NCI-H446 (cell line): ENCODE data around the gene REV1.
"Not testable (repeated sequence)": the region's sequence is repeated elsewhere in the genome, so short reads cannot be mapped to it uniquely, and the experiment has no call there.

ENCODE experiments used
- DNase-seq, 2 experiments: peaks; one replicate each; lab custom pipeline; 2025; lab: John Stamatoyannopoulos, UW

The REV1 gene

DNA sequence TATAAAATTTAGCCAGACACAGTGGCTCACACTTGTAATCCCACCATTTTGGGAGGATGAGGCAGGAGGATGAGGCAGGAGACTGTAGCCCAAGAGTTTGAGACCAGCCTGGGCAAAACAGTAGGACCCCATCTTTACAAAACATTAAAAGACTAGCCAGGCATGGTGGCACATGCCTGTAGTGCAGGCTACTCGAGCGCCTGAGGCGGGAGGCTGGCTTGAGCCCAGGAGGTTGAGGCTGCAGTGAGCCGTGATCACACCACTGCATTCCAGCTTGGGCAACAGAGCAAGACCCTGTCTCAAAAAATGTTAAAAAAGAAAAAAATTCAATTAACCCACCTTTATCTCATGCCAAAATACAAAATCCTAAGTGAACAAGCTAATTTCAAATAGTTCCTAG, 4.0 kb downstream of the REV1 start:
- no peak for DNase-seq

DNA sequence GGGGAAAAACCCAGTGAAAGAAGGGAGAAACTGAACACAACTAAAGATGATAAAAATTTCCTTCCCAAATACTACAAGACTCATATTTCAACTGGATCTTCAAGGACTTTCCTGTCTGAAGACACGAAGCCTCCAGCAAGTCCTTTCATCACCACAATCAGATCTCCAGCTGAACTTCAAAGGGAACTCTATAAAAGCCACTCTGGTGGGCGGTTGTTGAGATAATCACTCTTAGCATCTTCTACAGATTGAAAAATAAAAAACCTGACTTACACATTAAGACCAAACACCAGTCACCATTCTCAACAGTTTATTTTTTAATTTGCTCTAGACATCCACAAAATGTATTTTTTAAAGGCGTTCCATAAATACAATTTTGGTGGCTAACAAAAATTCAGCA, 4.4 kb downstream of the REV1 start:
- no peak for DNase-seq

DNA sequence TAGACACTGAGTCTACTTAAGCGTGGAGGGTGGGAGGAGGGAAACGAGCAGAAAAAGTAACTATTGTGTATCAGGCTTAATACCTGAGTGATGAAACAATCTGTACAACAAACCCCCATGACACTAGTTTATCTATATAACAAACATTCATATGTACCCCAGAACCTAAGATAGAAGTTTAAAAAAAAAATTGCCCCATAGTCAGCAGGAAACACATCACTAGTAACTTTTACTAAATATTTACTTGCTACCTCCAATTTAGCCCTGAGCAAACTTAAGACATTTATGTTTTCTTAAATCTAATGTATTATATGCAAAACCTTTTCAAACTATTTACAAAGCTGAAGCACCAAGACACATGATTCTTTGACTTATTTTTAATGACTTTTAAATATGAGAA, 5.6 kb downstream of the REV1 start:
- no peak for DNase-seq

DNA sequence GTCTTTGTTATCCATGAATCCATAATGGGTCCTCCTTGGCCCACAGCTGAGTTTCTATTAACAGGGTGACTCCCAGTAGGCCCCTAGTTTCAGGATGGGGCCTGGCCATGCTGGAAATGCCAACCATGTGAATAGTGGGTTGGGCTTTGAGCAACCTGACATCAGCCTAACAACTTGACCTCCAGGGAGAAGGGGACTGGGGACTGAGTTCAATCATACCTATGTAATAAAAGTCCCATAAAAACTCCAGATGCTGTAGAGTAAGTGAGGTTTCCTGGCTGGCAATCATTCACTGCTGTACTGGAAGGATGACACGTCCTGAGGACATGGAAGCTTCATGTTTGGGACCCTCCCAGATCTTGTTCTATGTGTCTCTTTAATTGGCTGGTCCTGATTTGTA, 7.9 kb downstream of the REV1 start:
- DNase-seq: no peak

DNA sequence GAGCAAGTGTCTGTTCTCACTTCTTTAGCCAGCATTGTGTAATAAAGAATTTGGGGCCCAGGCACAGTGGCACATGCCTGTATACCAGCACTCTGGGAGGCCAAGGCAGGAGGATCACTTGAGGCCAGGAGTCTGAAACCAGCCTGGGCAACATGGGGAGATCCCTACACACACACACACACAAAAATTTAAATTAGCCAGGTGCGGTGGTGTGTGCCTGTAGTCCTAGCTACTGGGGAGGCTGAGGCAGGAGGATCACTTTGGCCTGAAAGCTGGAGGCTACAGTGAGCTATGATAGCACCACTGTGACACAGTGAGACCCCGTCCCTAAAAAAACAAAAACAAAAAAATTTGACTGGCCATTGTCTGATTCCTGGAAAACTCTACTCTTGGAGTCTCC, 8.3 kb downstream of the REV1 start:
- no peak for DNase-seq

DNA sequence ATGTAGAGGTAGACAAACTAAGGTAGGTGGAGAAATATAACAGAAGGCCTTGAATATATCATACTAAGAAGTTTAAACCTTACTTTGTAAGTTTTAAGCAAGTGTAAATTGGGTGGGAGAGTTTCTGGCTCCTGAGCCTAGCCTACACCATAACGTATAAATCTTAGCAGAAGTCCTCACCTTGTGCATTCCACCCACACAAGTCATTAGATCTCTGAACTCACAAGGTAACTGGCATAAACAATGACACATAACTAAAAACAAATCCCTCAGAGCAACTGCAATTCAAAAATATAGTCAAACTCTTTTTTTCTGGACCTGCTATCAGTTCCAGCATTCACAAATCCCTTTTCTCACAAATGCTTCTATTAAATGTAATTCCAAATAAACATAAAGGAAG, 9.4 kb downstream of the REV1 start:
- DNase-seq: no peak

DNA sequence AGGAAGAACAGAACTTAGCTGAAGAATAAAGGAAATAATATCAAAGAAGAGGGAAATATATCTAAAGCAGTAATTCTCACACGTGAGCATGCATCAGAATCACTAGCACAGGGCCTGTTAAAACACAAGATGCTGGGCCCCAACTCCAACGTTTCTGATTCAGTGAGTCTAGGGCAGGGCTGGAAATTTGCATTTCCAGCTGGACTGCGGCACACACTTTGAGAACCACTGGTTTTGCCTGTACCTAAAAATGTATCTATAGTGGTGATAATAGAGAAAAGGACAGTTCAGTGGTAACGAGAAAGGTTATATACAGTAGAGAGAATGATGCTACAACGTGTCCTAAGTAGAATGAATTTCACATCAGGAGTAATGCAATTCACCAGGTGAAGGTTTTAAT, 11.2 kb downstream of the REV1 start:
- DNase-seq: no peak

DNA sequence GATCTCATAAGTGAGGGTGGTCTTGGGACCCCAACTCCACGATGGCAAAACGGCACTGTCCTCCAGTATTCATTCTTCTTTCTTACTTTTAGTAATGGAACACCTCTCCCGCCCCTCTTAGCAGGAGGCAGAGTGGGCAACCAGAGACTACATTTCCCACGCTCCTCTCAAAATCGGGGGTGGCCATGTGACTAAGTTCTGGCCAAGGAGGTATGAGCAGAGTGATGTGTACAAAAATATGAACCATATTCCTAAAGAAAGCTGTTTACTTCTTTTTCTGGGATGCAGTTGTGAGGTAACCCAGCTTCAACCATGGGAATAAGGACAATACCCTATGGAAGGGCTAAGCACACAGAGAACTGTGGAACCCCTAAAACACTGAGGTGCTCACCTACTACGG, 12.8 kb downstream of the REV1 start:
- no peak for DNase-seq

DNA sequence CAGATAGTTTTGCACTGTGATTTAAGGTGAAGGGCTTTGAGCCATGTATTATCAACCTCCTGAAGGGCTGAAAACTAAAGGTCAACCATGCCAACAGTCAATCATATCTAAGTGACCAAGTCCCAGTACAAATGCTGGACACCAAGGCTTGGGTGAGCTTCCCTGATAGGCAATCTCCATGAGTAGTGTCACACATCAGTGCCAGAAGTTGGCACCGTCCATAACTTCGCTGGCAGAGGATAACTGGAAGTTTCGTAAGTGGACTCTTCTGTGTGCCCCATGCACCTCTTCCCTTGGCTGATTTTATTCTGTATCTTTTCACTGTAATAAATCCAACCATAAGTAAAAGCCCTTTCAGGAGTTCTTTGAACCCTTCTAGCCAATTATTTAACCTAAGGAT, 13.2 kb downstream of the REV1 start:
- no peak for DNase-seq

DNA sequence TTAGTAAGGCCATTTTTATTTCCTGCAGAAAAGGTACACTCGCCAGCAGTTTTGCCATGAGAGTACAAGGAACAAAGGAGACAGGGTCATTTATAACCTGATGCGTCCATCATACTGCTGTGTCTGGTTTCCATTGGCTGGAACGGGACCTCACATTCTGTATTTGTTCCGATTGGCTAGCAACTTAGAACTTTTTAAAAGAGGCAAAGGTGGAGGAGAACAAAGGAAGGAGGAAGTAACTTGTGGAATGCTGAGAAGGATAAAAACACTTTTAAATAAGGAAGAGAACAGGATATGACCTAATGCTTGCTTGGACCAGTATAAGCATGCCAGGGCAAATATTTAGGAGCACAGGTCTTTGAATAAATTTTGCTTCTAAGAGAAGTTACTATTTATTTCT, 14.7 kb downstream of the REV1 start:
- DNase-seq: not testable (repeated sequence)

DNA sequence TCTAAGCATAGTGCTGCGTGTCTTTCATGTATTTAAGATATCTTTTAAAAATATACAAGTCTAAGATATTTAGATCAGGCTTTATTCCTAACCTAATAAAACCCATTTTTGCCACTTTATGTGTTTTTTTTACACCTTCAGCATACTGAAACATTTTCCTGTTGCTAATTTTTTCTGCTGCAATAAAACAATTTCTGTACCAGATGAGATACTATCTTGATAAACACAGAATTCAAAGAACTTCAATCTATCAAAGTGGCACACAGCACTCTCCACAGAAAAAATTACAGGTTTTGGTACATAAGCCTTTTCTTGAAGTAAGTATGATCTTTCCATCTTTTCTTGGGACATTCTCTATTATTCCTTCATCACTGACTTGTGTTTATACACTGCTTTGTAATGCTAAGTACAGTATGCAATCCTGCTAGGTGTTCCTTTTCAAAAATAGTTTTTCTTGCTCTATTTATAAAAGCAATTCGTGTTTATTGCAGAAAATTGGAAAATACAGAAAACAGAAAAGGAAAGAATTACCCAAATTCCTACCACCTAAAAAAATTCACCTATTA, 16.2 kb downstream of the REV1 start:
- no peak for DNase-seq

DNA sequence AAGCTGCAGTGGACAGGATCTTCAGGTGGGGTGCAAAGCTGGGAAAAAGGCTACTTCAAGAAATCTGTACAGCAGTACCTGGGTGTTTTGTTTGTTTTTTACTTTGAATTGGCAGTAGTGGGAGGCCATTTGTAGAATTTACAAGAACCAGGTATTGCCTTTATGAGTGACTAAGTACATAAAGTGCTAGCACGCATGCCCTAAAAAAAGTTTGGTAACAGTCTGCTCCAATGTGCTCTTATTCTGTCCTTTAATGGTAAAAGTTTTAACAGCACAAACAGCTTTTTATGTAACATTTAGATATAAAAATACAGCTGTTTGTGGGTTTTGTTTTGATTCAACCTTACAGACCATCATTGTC, 17.2 kb downstream of the REV1 start:
- DNase-seq: no peak

DNA sequence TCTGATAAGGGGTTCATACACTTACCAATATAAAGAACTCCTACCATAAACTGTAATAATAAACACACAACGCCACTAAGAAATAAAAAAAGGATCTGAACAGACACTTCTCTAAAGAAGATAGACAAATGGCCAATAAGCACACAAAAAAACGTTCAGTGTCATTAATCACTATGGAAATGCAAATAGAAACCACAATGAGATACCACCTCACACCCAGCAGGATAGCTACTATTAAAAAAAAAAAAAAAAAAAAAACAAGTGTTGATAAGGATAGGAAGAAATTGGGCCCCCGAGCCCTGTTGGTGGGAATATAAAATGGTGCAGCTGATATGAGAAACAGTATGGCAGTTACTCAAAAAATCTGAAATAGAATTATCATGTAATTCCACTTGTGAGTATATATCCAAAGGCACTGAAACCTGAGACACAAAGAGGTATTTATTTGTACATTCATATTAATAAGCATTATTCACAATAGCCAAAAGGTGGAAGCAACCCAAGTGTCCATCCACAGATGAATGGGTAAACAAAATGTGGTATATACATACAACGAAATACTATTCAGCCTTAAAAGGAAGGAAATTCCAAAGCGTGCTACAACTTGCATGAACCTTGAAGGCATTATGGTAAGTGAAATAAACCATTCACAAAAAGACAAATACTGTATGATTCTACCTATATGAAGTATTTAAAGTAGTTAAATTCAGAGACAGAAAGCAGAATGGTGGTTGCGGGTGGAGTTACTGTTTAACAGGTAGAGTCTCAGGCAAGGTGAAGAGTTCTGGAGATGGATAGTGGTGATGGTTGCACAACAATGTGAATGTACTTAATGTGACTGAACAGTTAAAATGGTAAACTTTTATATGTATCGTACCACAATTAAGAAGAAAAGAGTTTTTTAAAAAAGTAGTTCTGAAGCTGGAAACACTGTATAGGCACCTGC, 17.9 kb downstream of the REV1 start:
- DNase-seq: no peak

DNA sequence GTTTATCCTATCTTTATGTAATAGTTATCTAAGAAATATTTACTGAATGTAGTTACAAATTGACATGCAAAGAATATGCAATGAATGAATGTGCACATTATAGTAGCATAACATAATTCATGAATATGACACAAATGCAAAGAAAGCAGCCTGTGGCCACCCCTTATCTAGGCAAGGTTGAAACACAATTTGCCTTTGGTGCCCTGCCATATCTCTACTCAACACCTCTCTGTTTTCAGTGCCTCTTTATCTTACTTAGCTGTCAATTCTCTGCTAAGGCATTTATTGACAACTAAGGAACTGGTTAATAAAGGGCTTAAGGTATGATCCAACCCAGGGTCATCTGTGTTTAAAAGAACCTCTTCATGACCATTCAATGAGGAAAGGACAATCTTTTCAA, 18.9 kb downstream of the REV1 start:
- DNase-seq: no peak

DNA sequence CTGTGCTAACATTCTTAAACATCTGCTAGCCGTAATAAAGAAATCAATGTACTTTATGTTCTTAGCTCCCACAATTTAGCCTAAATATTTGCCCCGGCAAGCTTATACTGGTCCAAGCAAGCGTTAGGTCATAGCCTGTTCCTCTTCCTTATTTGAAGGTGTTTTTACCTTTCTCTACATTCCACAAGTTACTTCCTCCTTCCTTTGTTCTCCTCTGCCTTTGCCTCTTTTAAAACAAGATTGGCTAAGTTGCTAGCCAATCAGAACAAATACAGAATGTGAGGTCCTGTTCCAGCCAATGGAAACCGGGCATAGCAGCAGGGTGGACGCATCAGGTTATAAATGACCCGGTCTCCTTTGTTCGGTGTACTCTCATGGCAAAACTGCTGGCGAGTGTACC, 19.4 kb downstream of the REV1 start:
- DNase-seq: not testable (repeated sequence)

DNA sequence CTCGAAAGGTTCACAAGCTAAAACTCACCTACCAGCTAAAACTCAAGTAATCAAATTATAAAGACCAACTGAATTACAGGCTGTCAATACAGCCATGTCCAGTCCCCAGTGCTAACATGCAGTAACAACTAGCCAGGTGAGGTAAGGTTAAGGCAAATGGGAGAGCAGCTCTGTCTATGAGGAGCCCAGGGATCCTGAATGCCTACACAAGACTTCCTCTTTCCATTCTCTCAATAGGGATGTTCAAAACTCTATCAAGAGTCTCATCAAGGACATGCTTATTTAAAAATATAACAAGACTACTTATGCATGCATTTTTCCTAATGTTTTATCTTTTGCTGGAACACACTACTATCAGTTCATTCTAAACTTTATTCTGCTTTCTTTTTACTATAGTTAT, 20.4 kb downstream of the REV1 start:
- no peak for DNase-seq

DNA sequence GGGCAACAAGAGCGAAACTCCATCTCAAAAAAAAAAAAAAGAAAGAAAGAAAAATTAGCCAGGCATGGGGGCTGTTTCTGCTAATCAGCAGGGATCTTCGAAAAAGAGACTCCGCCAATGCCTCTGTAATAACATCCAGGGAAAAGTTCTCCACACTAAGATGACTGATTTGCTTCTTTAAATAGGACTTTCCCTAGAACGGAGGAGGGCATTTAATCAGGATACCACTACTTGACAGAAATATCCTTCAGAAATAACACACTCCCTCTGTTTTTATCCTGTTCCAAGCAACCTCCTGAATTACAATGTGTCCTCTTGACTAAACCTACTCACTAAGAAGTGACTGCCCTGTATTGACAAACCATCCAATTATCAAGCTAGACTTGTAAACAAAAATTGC, 21.7 kb downstream of the REV1 start:
- no peak for DNase-seq

DNA sequence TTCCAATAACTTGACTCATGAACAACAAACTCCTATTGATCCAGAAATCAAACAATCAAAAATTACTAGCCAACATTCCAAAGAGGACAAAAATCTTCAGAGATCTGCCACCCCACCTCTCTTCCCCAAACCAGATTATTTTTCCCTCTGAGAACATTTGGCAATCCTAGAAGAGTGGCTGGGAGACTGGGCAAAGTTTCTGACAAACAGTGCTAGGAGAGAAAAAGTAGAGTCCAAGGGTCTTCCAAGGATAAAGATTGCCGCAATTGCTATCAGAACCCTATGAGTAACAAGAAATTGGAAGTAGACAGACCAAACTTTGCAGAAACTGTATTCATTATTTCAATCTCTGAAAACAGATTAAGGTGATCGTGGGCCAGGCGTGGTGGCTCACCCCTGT, 22.4 kb downstream of the REV1 start:
- no peak for DNase-seq

DNA sequence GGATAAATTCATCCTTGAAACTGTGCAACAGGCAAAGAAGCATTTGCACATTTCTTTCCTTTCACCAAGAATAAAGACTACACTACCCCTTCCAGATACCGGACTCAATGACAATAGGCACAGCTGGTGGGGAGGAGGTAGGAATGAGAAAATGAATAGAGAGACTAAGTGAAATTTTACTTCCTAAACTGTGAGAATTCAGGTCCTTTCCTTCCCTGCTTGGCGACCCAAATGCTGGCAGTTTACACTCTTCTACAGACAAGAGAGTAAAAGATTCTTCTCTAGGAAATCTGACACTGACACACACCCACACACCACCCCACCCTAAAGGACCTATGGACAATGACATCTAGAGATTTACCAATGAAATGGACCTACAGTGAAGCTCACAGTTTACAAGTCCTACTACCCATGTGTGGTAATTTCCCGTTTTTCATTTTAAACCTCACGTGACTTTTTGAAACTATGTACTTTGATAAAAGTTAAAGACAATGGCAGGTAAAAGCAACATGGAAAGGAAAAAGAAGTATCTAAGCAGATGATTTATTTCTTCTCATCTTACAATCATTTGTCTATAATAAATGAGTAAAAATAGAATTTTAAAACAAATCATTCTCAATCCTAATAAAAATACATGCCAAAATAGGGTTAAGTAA, 27.9 kb downstream of the REV1 start:
- DNase-seq: no peak

DNA sequence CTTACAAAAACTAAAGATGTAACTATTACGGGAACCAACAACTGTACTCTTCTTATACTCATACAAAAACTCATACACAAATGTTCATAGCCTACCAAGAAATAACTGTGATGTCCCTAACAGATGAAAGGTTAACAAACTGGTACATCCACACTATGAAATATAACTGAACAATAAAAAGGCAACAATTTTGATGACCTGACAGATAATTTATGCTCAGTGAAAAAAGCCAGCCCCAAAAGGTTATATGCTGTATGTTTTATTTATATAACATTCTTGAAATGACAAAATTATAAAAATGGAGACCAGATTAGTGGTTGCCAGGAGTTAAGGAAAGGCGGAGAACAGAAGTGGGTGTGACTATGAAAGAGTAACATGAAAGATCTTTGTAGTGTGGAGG, 31.3 kb downstream of the REV1 start:
- no peak for DNase-seq

DNA sequence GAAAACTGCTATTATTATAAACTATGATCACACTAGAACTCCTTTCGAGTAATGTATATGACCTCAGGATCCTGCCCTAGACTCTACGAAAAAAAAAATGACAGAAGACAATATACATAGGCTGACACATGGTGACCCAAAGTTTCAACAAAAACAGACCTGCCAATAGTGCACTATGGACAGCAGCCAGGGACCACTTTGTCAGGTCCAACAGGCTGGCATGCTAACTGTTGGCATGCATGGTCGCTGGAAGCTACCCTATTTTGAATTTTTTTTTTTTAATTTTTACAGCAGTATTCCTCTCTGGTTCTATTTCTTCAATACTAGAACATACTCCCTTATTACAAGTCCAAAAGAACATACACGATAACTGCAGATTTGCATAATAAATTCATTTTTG, 38.1 kb downstream of the REV1 start:
- DNase-seq: no peak

DNA sequence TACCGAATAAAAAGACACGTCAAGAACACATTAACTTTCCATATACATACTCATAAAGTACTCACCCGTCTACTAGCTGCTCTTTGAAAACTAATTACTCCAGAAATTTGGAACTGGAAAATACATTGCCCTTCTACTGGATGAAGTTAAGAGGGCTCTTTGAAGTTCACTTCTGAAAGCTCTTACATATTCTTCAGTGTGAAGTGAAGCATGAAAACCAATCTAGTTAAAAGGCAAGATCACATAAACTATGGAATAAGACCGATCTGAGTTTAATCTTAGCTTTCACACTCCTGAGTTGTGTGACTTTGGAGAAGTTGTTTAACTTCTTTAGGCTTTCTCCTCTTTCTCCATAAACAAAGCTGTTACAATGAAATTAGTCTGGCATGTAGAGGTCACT, 38.5 kb downstream of the REV1 start:
- DNase-seq: no peak

DNA sequence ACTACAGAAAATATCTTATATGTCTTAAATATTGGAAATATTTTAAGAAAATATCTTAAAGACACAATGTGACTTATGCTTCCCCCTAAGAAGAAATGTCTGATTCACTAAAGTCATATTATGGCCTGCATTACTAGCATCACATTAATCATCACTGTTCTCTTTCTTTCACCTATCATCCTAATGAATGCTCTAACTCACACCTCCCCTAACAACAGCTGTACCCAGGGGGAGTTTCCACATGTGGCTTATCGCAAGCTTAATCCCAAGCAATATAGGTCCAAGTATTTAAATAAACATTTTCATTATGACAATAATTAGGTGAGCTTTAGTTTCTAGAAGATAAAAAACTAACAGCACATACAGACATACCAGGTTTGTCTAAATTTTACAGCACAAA, 39.6 kb downstream of the REV1 start:
- DNase-seq: no peak
